Nephron (organoid): ENCODE results near the gene FOXA3.

Experiments
- H3K27ac Mint-ChIP-seq, 3 experiments: 2 replicates each; pipeline ENCODE4 v1.8.0; 2020; ENCODE audit warnings: mixed read lengths in 3 of 3, mild to moderate bottlenecking in 2 of 3, moderate library complexity in 1 of 3
- H3K27me3 Mint-ChIP-seq: 2 replicates; pipeline ENCODE4 v1.8.0; 2021; ENCODE audit warnings: low read depth, mild to moderate bottlenecking, moderate library complexity, mixed read lengths
- H3K36me3 Mint-ChIP-seq: 2 replicates; pipeline ENCODE4 v1.8.0; 2020; ENCODE audit warnings: low read depth, mixed read lengths
- H3K4me1 Mint-ChIP-seq: 2 replicates; pipeline ENCODE4 v1.8.0; 2020; ENCODE audit warnings: mixed read lengths
- H3K4me3 Mint-ChIP-seq, 3 experiments: 2 replicates each; pipeline ENCODE4 v1.8.0; 2020; ENCODE audit warnings: mild to moderate bottlenecking in 3 of 3, mixed read lengths in 3 of 3, moderate library complexity in 2 of 3
- H3K9me3 Mint-ChIP-seq: 2 replicates; pipeline ENCODE4 v1.8.0; 2020; ENCODE audit warnings: mixed read lengths
- TF ChIP-seq, protein P1 (sequence below), 3 experiments: fragments of 200-600 bp; sonication (generic); IDR thresholded peaks; one replicate each; pipeline ENCODE4 v1.5.0; 2021; ENCODE audit warnings: antibody characterized with exemption in 3 of 3; ENCODE audit not compliant: unreplicated experiment in 3 of 3

The FOXA3 gene

GRCh38 chr19:45817725-45818301 lies 46.3 kb upstream of the FOXA3 start:
- Mint-ChIP-seq H3K4me1 (peaks cover 5% of the 10 kb centered on the region), H3K4me3 (no peak overlapping the region), H3K36me3 (peaks cover 12% of the 10 kb centered on the region), H3K9me3 (no peaks in the 10 kb centered on the region), H3K27ac (no peak overlapping the region), H3K27me3 (peaks cover 3% of the 10 kb centered on the region)
- TF ChIP-seq, protein P1, sequence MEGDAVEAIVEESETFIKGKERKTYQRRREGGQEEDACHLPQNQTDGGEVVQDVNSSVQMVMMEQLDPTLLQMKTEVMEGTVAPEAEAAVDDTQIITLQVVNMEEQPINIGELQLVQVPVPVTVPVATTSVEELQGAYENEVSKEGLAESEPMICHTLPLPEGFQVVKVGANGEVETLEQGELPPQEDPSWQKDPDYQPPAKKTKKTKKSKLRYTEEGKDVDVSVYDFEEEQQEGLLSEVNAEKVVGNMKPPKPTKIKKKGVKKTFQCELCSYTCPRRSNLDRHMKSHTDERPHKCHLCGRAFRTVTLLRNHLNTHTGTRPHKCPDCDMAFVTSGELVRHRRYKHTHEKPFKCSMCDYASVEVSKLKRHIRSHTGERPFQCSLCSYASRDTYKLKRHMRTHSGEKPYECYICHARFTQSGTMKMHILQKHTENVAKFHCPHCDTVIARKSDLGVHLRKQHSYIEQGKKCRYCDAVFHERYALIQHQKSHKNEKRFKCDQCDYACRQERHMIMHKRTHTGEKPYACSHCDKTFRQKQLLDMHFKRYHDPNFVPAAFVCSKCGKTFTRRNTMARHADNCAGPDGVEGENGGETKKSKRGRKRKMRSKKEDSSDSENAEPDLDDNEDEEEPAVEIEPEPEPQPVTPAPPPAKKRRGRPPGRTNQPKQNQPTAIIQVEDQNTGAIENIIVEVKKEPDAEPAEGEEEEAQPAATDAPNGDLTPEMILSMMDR (IDR thresholded peaks at IDR 0.05; ENCODE audit: unreplicated experiment in 3 of 3) = no peak

GRCh38 chr19:45819769-45820168 lies 44.4 kb upstream of the FOXA3 start:
- peaks cover 10% of the 10 kb centered on the region for H3K4me1 Mint-ChIP-seq
- H3K4me3 Mint-ChIP-seq = no peak overlapping the region
- H3K27ac Mint-ChIP-seq = no peak overlapping the region
- H3K27me3 Mint-ChIP-seq = peaks cover 3% of the 10 kb centered on the region
- H3K36me3 Mint-ChIP-seq = peaks cover 19% of the 10 kb centered on the region
- H3K9me3 Mint-ChIP-seq = no peaks in the 10 kb centered on the region
- TF ChIP-seq, protein P1 (IDR thresholded peaks at IDR 0.05; ENCODE audit: unreplicated experiment in 3 of 3) = no peak

GRCh38 chr19:45820413-45821102 lies 43.6 kb upstream of the FOXA3 start:
- Mint-ChIP-seq H3K27me3 (peaks cover 3% of the 10 kb centered on the region), H3K9me3 (no peaks in the 10 kb centered on the region), H3K27ac (no peak overlapping the region), H3K36me3 (peaks cover 21% of the 10 kb centered on the region), H3K4me1 (peaks cover 10% of the 10 kb centered on the region), H3K4me3 (no peak overlapping the region)
- TF ChIP-seq, protein P1 (IDR thresholded peaks at IDR 0.05; ENCODE audit: unreplicated experiment in 3 of 3) = no peak

DNA sequence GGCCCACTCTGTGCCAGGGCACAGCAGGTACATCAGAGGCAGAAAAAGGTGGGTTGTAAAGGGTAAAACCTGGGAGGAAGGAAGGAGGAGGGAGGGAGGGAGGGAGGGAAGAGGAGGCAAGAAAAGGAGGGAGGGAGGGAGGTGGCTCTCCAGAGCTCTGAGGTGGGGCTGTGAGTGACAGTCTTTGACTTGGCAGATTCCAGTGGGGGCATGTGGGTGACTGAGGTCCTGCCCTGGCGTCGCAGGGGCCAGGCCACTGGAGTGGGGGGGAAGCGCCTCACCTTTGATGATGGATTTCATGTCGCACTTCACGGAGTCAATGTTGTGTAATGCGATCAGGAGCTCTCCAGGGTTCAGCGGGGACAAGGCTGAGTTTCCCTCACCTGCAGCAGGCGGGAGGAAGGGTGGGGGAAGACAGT lies 43.0 kb upstream of the FOXA3 start:
- Mint-ChIP-seq H3K4me3 (no peak overlapping the region), H3K4me1 (peaks cover 10% of the 10 kb centered on the region), H3K36me3 (peaks cover 24% of the 10 kb centered on the region), H3K27me3 (peaks cover 3% of the 10 kb centered on the region), H3K9me3 (no peaks in the 10 kb centered on the region), H3K27ac (no peak overlapping the region)
- TF ChIP-seq, protein P1 (IDR thresholded peaks at IDR 0.05; ENCODE audit: unreplicated experiment in 3 of 3) = no peak

DNA sequence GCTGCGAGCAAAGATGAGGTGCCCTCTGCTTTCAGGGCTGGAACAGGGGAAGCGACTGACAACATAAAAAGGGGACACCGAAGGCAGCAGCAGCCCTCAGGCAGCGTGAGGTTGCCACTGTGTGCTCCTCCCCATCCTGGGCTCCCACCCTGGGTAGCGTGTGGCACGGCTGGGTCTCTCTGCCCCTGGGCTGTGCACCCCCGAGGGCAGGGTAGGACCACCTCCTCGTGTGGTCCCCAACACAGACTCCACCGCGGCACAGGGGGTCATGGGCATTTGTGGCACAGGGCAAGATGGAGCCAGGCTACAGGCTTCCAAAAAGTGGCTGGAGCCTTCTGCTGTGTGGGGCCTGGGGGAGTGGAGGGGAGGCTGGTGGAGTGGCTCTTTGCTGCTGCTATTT lies 42.6 kb upstream of the FOXA3 start:
- H3K27ac Mint-ChIP-seq = no peak overlapping the region
- TF ChIP-seq, protein P1 (IDR thresholded peaks at IDR 0.05; ENCODE audit: unreplicated experiment in 3 of 3) = no peak
- peaks cover 3% of the 10 kb centered on the region for H3K27me3 Mint-ChIP-seq
- peaks cover 24% of the 10 kb centered on the region for H3K36me3 Mint-ChIP-seq
- peaks cover 10% of the 10 kb centered on the region for H3K4me1 Mint-ChIP-seq
- no peaks in the 10 kb centered on the region for H3K9me3 Mint-ChIP-seq
- no peak overlapping the region for H3K4me3 Mint-ChIP-seq

GRCh38 chr19:45822716-45823115 lies 41.4 kb upstream of the FOXA3 start:
- Mint-ChIP-seq H3K36me3 (peaks cover 28% of the 10 kb centered on the region), H3K9me3 (no peaks in the 10 kb centered on the region), H3K4me3 (no peak overlapping the region), H3K4me1 (peaks cover 5% of the 10 kb centered on the region), H3K27ac (no peak overlapping the region), H3K27me3 (no peaks in the 10 kb centered on the region)
- TF ChIP-seq, protein P1 (IDR thresholded peaks at IDR 0.05; ENCODE audit: unreplicated experiment in 3 of 3) = no peak
